ENCODE results near the gene HOXA10.

HOXA10 gene

DNA sequence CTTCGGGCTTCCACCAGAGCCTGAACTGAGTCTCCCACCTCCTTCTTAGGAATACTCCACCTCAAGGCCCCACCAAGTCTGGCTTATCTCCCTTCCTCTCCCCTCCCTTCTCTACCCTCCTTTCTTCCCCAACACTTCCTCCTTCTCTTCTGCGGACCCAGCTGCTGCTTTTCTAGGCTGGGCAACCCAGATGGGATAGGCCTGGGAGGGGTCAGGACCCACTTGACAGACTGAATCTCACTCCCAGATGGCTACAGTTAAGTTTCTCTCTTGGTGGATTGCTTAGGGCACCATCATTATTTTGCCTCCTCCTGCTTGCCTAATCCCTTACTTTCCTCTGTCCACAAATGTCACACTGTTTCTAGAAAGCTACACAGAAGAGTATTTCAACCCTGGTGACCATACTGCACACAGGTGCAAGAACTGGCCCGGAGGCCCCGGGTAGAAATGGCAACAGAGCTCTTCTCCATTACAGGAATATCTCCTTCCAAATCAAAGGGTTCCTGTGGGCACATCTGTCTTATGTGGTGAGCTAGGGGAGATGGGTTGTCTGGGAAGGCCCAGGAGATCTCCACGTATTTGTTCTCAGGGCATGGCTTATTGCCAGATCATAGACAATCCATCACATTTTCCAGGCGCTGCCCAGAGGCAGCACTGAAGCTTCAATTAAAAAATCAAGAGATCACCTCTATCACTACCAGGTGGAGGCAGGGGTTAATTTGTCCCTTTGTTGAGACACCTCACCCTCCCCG is 16.1 kb upstream of the HOXA10 start:
- FAIRE-seq = no peak

GRCh38 chr7:27189295-27189996 is 15.3 kb upstream of the HOXA10 start:
- no peak for FAIRE-seq

DNA sequence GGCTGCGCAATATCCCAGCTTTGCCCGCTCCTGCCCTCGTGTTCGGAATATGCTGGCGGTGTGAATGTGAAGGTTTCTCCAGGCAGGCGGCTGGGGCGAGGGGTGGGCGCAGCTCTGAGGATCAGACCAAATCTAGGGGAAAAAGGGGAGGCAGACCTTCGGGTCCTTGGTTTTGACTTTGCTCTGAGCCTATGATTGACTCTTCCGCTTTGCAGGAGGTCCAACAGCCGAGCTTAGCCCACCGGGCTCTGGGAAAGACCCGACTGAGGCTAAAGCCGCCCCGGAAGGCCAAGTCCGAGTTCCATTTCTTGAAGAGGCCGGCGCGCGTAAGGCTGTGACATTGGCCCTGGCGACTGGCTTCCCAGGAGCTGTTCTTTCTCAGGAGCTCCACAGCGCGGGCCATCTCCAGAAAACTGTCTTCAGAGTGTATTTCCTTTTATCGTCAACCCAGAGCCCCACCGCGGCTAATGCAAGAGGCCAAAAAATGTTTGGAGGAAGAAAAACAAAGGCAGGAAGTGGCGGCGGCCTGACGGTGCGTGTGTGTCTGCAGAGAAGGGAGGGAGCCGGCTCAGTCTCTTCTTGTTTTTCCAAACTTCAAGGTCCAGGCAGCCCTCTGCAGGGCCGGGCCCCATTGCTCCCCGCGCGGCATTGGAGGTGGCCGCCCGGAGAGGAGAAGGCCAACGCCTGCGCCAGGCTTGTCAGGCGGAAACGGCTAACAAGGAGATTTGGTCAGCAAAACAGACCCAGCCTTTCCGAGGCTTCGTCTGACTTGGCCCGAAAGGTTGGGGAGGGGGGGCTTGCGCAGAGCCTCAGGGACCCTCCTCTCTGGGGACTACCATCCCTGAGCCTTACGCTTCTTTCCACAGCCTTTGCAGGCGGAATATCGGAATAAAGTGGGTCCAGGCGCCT is 14.5 kb upstream of the HOXA10 start:
- FAIRE-seq = no peak

- no peak for FAIRE-seq
Measured at GRCh38 chr7:27187475-27188385, 13.6 kb upstream of the HOXA10 start.

DNA sequence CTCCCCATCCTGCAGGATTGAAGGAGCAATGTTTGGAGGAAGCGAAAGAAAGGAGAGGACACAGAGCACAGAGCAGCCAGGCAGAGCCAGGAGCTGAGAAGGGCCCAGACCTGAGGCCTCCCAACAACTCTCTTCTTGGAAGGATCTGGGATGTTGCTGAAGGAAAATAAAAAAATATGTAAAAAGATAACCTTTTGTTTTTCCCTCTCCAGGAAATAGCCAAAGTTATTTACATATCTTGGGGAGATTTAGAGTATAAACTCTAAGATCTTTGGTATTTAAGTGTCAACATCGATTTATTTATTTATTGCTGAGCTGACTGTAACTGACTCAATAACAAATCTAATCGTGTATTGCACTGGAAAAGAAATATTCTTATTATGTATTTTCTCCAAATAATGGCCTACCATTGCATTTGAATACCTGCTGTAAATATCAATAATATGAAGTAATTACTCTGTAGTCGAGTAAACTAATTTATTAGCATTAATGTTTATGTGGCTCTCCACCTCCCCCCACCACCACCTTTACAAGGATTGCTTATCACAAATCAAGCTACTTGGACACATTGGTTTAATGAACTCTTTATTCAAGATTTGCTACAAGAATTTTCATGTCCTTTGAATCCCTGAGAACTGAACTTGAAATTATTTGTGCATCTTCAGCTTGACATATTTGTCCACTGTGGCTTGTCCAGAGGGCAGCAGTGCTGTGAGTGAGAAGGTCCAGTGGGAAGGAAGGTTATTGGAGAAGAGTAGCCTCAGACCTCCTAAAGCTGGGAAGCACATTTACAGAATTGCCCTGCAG is 12.8 kb upstream of the HOXA10 start:
- no peak for FAIRE-seq

GRCh38 chr7:27185854-27186667 is 11.9 kb upstream of the HOXA10 start:
- FAIRE-seq = no peak

GRCh38 chr7:27185013-27185853 is 11.1 kb upstream of the HOXA10 start, which contains the start of gene HOXA11:
HOXA11 (minus strand) TSS chr7:27185232; CDS start chr7:27185144, 88 bp downstream.
- no peak for FAIRE-seq

- no peak for FAIRE-seq
Measured at GRCh38 chr7:27184337-27185012, 10.4 kb upstream of the HOXA10 start.

DNA sequence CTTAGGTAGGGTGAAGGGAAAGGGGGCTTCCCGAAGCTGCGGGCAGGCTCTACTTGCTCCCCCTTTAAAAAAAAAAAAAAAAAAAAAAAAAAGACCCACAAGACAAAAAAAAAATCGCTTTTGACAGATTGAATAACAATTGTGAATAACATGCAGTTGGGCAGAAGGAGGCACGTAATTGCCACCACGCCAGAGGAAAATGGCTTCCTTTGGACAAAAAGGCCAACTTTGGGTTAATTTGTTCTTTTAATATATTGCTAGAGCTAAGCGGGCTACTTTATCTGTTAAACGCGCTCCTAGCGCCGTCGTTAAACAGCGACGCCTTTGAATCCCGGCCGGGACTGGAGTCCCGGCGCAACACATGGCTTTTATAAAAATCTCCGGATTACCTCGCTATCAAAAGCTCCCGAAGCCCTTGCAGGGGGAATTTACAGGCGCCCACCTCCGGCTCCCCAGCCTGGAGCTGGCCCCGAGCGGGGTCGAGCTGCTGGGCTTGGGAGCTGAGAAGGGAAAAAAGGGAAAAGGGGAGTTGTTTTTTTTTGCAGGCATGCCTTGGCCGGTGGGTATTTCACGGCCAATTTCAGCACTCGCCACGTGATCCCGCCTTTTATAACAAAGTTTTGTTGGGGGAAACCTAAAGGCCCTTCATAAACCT is 9.7 kb upstream of the HOXA10 start:
- no peak for FAIRE-seq

DNA sequence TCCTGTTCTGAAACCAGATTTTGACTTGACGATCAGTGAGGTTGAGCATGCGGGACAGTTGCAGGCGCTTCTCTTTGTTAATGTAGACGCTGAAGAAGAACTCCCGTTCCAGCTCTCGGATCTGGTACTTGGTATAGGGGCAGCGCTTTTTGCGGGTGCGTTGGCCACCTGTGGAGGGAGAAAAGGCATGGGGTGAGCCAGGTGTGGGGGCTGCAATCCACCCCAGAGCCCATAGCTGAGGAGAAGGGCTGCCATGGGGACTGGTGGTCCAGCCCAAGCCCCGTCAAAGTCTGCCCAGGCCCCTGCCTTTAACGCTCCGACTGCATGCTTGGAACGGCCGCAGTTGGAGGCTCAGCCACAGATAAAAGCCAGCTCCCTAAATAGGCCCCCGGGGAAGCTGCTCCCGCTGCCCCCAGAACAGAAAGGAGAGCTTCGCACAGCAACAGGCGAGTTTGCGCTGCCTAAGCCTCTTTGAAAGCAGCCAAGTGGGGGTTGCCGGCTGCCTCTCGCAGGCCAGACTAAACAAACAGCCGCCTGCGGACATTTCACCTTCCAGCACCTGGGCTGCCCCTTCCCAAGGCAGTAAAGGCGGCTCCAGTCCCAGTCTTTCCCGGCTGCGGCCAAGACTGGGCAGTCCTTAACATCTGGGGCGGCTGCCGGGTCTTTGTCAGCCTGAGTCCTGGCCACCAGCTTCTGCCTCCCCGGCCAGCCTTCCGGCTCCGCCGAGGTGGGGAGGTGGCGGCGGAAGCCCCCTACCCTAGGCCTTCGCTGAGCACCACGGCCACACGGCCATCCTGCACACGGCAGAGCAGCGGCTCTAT is 9.0 kb upstream of the HOXA10 start:
- FAIRE-seq = no peak

- no peak for FAIRE-seq
Measured at GRCh38 chr7:27182285-27182841, 8.2 kb upstream of the HOXA10 start.

- no peak for FAIRE-seq
Measured at GRCh38 chr7:27181795-27182275, 7.7 kb upstream of the HOXA10 start.

DNA sequence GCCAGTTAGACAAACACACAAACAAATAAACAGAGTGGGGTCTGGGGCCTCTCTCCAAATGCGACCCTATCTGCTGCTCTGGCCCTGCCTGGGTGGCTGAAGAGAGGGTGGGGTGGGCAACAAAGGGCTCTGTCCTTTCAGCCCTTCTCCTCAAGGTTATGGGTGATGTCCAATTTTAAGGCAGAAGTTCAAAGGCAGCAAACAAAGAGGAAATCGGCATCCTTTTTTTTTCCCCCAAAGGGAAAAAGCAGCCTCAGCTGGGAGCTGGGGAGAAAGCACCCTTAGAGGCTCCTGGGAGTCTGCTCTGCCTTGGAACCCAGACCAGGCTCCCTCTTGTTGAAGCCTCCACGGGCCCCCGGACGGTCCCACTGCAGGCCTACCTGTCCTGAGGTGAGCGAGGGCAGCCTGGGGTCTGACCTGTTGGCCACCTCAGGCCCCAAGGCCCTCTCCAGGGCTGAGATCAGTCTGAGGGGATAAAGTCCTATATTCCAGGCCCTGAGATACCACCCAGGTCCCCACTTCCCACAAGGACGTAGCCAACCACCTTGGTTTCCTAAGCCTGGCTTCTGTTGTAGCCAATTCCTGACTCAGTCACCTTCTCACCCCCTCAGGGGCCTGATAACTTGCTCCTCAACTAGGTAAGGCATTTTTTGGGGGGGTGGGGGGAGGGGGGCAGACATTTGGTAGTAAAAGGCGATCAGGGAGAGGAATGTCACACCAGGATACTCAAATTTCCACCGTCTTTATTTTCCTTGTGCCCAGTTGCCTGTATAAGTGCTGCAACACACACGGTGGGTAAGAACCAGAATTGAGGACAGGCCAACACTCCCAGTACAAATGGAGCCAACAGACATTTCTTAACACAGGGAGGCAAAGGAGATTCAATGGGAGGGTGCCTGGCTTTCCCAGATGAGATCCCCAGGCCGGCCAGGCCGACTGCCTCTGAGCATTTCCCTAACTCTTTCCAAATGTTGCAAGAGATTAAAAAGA is 6.6 kb upstream of the HOXA10 start:
- no peak for FAIRE-seq

DNA sequence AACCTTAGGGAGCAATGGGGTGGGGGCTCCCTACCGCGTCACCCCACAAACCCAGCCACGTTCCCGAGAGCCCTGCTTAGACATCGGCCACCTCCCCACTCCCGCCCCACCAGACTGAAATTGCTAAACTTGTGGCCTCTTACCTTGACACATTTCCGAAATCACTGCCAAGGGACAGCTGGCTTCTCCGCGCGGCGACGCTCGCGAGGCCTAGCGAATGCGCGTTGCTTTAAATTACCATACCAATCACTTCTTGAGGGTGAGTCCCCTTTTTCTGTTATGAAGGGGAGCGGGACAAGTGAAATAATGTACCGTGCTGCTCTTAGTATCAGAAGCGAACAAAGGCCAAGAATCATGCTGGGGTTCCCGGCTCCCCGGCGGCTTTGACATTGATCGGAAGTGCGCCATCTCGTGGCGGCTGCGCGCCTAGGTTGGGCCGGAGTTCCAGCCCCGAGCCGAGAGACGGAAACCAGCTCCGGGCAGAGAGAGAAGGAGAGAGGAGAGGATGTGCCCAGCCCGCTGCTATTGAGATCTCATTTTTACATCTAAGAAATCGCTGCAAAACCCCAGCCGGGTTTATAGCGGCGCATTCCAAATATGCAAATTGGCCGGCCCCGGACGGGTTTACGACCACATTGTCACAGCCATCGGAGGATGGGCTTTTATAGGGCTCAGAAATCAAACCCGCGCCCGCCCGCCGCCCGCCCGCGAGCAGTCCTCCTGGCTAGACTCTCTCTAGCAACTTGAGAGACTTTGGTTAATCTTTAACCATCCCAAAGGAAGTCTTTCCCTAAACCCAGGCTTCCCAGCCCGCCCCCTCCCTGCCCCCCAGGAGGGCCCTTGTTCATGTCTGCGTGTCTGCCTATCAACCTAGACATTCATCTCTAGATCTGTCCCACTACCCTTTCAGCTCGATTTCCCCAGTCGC is 5.6 kb upstream of the HOXA10 start:
- no peak for FAIRE-seq

All from colon (tissue), 2 donors.